Stimulated activated CD4-positive, alpha-beta T cell treated with anti-CD3 and anti-CD28 coated beads, TNF-alpha, amount 100 ng/mL, for 48 hours (primary cell): ENCODE results near the gene MRFAP1L1.

Source experiments
- DNase-seq, 3 donors: peaks; one replicate each; pipeline ENCODE4 v3.0.0-alpha.2; 2020; ENCODE audit warnings: low read depth in 3 of 3

The MRFAP1L1 gene

GRCh38 chr4:6660430-6660829, 49.2 kb downstream of the MRFAP1L1 start:
- DNase-seq = no peak

- DNase-seq = no peak
These were observed 49.8 kb downstream of the MRFAP1L1 start for GRCh38 chr4:6659897-6660296.

GRCh38 chr4:6658597-6659075, 51.0 kb downstream of the MRFAP1L1 start:
- peak in 1 of 3 donors; percentile 33 for DNase-seq

- DNase-seq = no peak
These were observed 51.5 kb downstream of the MRFAP1L1 start for GRCh38 chr4:6658209-6658595.
